IMR-90 (cell line): ENCODE measurements around the gene CCDC88A. TPM values are rescaled to one million over a fixed set of nuclear protein-coding genes. Genes with fewer than 3 reads are reported as not detected.
A peak's percentile ranks its signal among the peaks of the same experiment; 100 is the strongest.

ENCODE experiments used
- ATAC-seq: fragments of 200-7000 bp; cut with Tn5 transposase; 2 replicates; pipeline ENCODE4 v1.9.1; 2020; ENCODE audit warnings: low read depth, mild to moderate bottlenecking, moderate library complexity
- BruUV-seq: library from RNA; stranded (reverse); fragments of 400-500 nt; replicated peaks from 2 replicates; lab custom pipeline; 2021; lab: Mats Ljungman, UMichigan
- CTCF ChIA-PET: fragments of 300-600 bp; formaldehyde crosslinking; extraction: SDS; loops from one replicate; lab custom pipeline; 2021; ENCODE audit warnings: antibody characterized with exemption; lab: Yijun Ruan, JAX
- POLR2A ChIA-PET: fragments of 300-600 bp; sonication (Branson Sonifier 250); formaldehyde crosslinking; loops from one replicate; lab custom pipeline; 2022; ENCODE audit warnings: antibody characterized with exemption; ENCODE audit not compliant: unreplicated experiment; lab: Charles Lee
- DNase-seq: peaks from one replicate; pipeline ENCODE4 v3.0.0; 2013
- H2AFZ ChIP-seq: replicated peaks from 2 replicates; pipeline ENCODE3; 2013; ENCODE audit warnings: low read length, mild to moderate bottlenecking; ENCODE audit not compliant: poor library complexity
- H2AK5ac ChIP-seq: 2 replicates; pipeline ENCODE4 v1.6.1; 2013; ENCODE audit warnings: low read depth, low read length, inconsistent platforms
- H2AK9ac ChIP-seq: replicated peaks from 2 replicates; pipeline ENCODE3; 2013; ENCODE audit warnings: mild to moderate bottlenecking, low read depth, low read length, moderate library complexity; ENCODE audit not compliant: poor library complexity
- H2BK120ac ChIP-seq: 2 replicates; pipeline ENCODE4 v1.6.1; 2013; ENCODE audit warnings: low read depth, low read length, inconsistent platforms
- H2BK15ac ChIP-seq: 3 replicates; pipeline ENCODE4 v1.6.1; 2013; ENCODE audit warnings: low read depth, low read length, inconsistent platforms
- H2BK20ac ChIP-seq: 2 replicates; pipeline ENCODE4 v1.6.1; 2013; ENCODE audit warnings: low read depth, mild to moderate bottlenecking, inconsistent platforms, low read length, moderate library complexity
- H2BK5ac ChIP-seq: 2 replicates; pipeline ENCODE4 v1.6.1; 2013; ENCODE audit warnings: mild to moderate bottlenecking, low read depth, low read length, inconsistent platforms; ENCODE audit not compliant: poor library complexity, severe bottlenecking
- H3K14ac ChIP-seq: replicated peaks from 2 replicates; pipeline ENCODE4 v1.6.1; 2013; ENCODE audit warnings: low read depth, low read length, inconsistent platforms
- H3K18ac ChIP-seq: 2 replicates; pipeline ENCODE4 v1.6.1; 2013; ENCODE audit warnings: low read depth, low read length, control low read depth
- H3K23ac ChIP-seq: 2 replicates; pipeline ENCODE4 v1.6.1; 2013; ENCODE audit warnings: low read depth, low read length, inconsistent platforms
- H3K27ac ChIP-seq: 2 replicates; pipeline ENCODE4 v1.5.1; 2013; ENCODE audit warnings: mild to moderate bottlenecking, control low read depth, low read length; ENCODE audit not compliant: insufficient read depth
- H3K27me3 ChIP-seq: 2 replicates; pipeline ENCODE4 v1.6.1; 2013; ENCODE audit warnings: low read length; ENCODE audit not compliant: control insufficient read depth, insufficient read depth
- H3K36me3 ChIP-seq: 2 replicates; pipeline ENCODE4 v1.6.1; 2013; ENCODE audit warnings: low read length, mixed read lengths; ENCODE audit not compliant: control insufficient read depth, insufficient read depth
- H3K4ac ChIP-seq: 2 replicates; pipeline ENCODE4 v1.6.1; 2013; ENCODE audit warnings: low read depth, low read length, inconsistent platforms
- H3K4me1 ChIP-seq: 2 replicates; pipeline ENCODE4 v1.6.1; 2013; ENCODE audit warnings: low read length, mixed read lengths; ENCODE audit not compliant: control insufficient read depth, insufficient read depth
- H3K4me2 ChIP-seq: 2 replicates; pipeline ENCODE4 v1.6.1; 2013; ENCODE audit warnings: low read depth, mild to moderate bottlenecking, control low read depth, low read length, moderate library complexity
- H3K4me3 ChIP-seq: 2 replicates; pipeline ENCODE4 v1.5.1; 2013; ENCODE audit warnings: low read depth, mild to moderate bottlenecking, control low read depth, low read length, moderate library complexity; ENCODE audit not compliant: insufficient read depth
- H3K56ac ChIP-seq: 2 replicates; pipeline ENCODE4 v1.6.1; 2013; ENCODE audit warnings: low read length, inconsistent platforms; ENCODE audit not compliant: insufficient read depth; ENCODE audit errors: extremely low read depth
- H3K79me1 ChIP-seq, 2 experiments: 2 replicates each; pipeline ENCODE4 v1.6.1; 2013; ENCODE audit warnings: low read length in 2 of 2, inconsistent platforms in 1 of 2, low read depth in 1 of 2
- H3K9ac ChIP-seq: 2 replicates; pipeline ENCODE4 v1.6.1; 2013; ENCODE audit warnings: low read depth, low read length, control low read depth
- H3K9me1 ChIP-seq: 2 replicates; pipeline ENCODE4 v1.6.1; 2013; ENCODE audit warnings: low read length, inconsistent platforms; ENCODE audit not compliant: insufficient read depth
- H3K9me3 ChIP-seq: 2 replicates; pipeline ENCODE4 v1.6.1; 2013; ENCODE audit warnings: low read length; ENCODE audit not compliant: control insufficient read depth, insufficient read depth
- H4K20me1 ChIP-seq: 2 replicates; pipeline ENCODE4 v1.6.1; 2013; ENCODE audit warnings: low read length, inconsistent platforms; ENCODE audit not compliant: insufficient read depth
- H4K5ac ChIP-seq: 2 replicates; pipeline ENCODE4 v1.6.1; 2013; ENCODE audit warnings: mild to moderate bottlenecking, low read depth, low read length, control low read depth
- H4K8ac ChIP-seq, 2 experiments: 2 replicates each; pipeline ENCODE4 v1.6.1; 2013; ENCODE audit warnings: low read depth in 2 of 2, low read length in 2 of 2, control low read depth in 1 of 2, inconsistent platforms in 1 of 2
- H4K91ac ChIP-seq: 2 replicates; pipeline ENCODE4 v1.6.1; 2013; ENCODE audit warnings: low read depth, low read length, inconsistent platforms; ENCODE audit not compliant: insufficient read depth
- BHLHE40 ChIP-seq: fragments of 150-350 bp; IDR thresholded peaks from 2 replicates; pipeline ENCODE4 v1.6.1; 2016; ENCODE audit warnings: mild to moderate bottlenecking, low read depth, low read length
- FOS ChIP-seq: fragments of 150-350 bp; IDR thresholded peaks from 2 replicates; pipeline ENCODE4 v1.6.1; 2016; ENCODE audit warnings: low read depth, low read length
- MAZ ChIP-seq: IDR thresholded peaks from 2 replicates; pipeline ENCODE4 v1.6.1; 2012; ENCODE audit warnings: low read depth, mild to moderate bottlenecking, low read length, improper control_type of control experiment, moderate library complexity, borderline replicate concordance
- RFX5 ChIP-seq: IDR thresholded peaks from 2 replicates; pipeline ENCODE4 v1.8.0; 2012; ENCODE audit warnings: low read depth, mild to moderate bottlenecking, low read length, moderate library complexity
- WGBS, 2 experiments: methylation state at CpG; one replicate each; pipeline versions ENCODE4 v1.1.5 to v1.1.7; 2013; ENCODE audit warnings: missing lambda C conversion rate in 2 of 2; ENCODE audit not compliant: insufficient read length in 1 of 2; ENCODE audit errors: extremely low coverage in 2 of 2; 5-methylcytosine and 5-hydroxymethylcytosine counted together
- dilution Hi-C: fragments of 300-500 bp; cut with HindIII; formaldehyde crosslinking; loops from one replicate; pipeline ENCODE4 v1.14.3; 2018; ENCODE audit warnings: low sequenced_read_pairs; ENCODE audit not compliant: unreplicated experiment
- in situ Hi-C: fragments of 300-500 bp; cut with MboI; formaldehyde crosslinking; loops from 3 replicates; pipeline ENCODE4 v1.14.3; 2019; ENCODE audit warnings: low sequenced_read_pairs, inconsistent platforms, mixed read lengths
- intact Hi-C: fragments of 100-400 bp; cut with micrococcal nuclease; formaldehyde crosslinking; loops from 2 replicates; pipeline ENCODE4 v1.10.0; 2022
- polyA plus RNA-seq, 3 experiments: library from polyadenylated mRNA; depleted of rRNA; stranded (reverse); fragments of >200 nt; gene quantifications; 2 replicates each; pipeline ENCODE4 v1.2.3, GENCODE V29; 2012; ENCODE audit warnings: low replicate concordance in 1 of 3
- total RNA-seq: library from RNA; depleted of rRNA; stranded (reverse); fragments of >200 nt; gene quantifications from 2 replicates; pipeline ENCODE4 v1.2.3, GENCODE V29; 2012
- TF ChIP-seq, protein P1 (sequence below): fragments of 150-350 bp; IDR thresholded peaks from 2 replicates; pipeline ENCODE4 v1.6.1; 2016; ENCODE audit warnings: low read depth, mild to moderate bottlenecking, low read length, moderate library complexity, borderline replicate concordance

The CCDC88A gene
- total and polyA plus RNA-seq, 2 of the 4 experiments (the other 2 are of a cell fraction), result 15.6 to 63.8 TPM

DNA sequence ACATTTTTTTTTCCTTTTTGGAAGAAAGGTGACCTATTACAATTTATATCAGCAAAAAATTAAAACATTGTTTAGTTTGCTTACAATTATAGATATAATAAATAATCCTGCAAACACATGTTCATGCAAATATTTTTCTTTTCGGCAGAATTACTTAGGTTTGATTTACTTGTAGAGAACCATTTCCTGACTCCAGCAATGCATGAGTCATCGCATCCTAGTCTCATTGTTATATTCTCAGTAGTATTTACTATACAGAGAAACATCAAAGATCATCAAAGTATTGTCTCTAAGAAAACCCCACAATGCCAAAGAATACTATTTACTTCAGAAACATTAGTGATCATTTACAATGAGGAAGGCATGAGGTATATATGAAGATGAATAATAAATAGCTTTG, 110.2 kb downstream of the CCDC88A start:
- Histone ChIP-seq H3K36me3 (peaks cover 8% of the 10 kb centered on the region), H4K91ac (no peak overlapping the region), H3K56ac (no peak overlapping the region), H3K18ac (no peak overlapping the region), H3K79me1 (peaks cover 0 to 3% of the 10 kb centered on the region in 2 experiments; a peak in 1 of 4 replicates), H2AFZ (no peak overlapping the region), H4K8ac (no peak overlapping the region), H3K4me3 (no peak overlapping the region), H3K9me3 (no peaks in the 10 kb centered on the region), H3K4me1 (peaks cover 2% of the 10 kb centered on the region), H3K27ac (no peak overlapping the region), H2AK5ac (no peak overlapping the region), H3K9ac (no peak overlapping the region), H2BK20ac (no peak overlapping the region), H3K4ac (no peak overlapping the region), H3K23ac (no peak overlapping the region), H4K20me1 (no peaks in the 10 kb centered on the region), H3K27me3 (no peaks in the 10 kb centered on the region), H3K9me1 (peaks cover 7% of the 10 kb centered on the region), H2AK9ac (no peak overlapping the region), H4K5ac (no peak overlapping the region), H3K14ac (no peak overlapping the region), H2BK5ac (no peak overlapping the region), H2BK120ac (no peak overlapping the region), H2BK15ac (no peak overlapping the region), H3K4me2 (no peak overlapping the region)
- no TSS peak for BruUV-seq
- TF ChIP-seq BHLHE40, result no peak; the same call in 1 of the 2 replicates
- TF ChIP-seq MAZ, result no peak
- TF ChIP-seq FOS, result peak; percentile 92
- TF ChIP-seq, protein P1, sequence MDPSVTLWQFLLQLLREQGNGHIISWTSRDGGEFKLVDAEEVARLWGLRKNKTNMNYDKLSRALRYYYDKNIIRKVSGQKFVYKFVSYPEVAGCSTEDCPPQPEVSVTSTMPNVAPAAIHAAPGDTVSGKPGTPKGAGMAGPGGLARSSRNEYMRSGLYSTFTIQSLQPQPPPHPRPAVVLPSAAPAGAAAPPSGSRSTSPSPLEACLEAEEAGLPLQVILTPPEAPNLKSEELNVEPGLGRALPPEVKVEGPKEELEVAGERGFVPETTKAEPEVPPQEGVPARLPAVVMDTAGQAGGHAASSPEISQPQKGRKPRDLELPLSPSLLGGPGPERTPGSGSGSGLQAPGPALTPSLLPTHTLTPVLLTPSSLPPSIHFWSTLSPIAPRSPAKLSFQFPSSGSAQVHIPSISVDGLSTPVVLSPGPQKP, result no peak
- TF ChIP-seq RFX5, result no peak
- intact Hi-C loops (no loop called here), in situ Hi-C loops (no loop called here), dilution Hi-C loops (no loop called here)
- no CpG with 5 or more reads among the region's 2 CpGs for WGBS, 2 experiments
- CTCF ChIA-PET, result no interaction called here
- POLR2A ChIA-PET, result no interaction called here
- DNase-seq (peak; percentile 80), ATAC-seq (peak; percentile 54; the same call in 1 of the 2 replicates)
